GM19193 (cell line): ENCODE results near the gene NFAT5.

ENCODE experiments used
- POLR2A ChIP-seq: IDR thresholded peaks from 4 replicates; pipeline ENCODE4 v1.6.1; 2011; ENCODE audit not compliant: insufficient read depth, insufficient read length; ENCODE audit errors: extremely low read depth

The NFAT5 gene

GRCh38 chr16:69754143-69754468, 188.3 kb downstream of the NFAT5 start:
- no peak for TF ChIP-seq POLR2A
